ENCODE data around the gene EMCN.
"Not testable (repeated sequence)": the region's sequence is repeated elsewhere in the genome, so short reads cannot be mapped to it uniquely, and the experiment has no call there.

The EMCN gene

DNA sequence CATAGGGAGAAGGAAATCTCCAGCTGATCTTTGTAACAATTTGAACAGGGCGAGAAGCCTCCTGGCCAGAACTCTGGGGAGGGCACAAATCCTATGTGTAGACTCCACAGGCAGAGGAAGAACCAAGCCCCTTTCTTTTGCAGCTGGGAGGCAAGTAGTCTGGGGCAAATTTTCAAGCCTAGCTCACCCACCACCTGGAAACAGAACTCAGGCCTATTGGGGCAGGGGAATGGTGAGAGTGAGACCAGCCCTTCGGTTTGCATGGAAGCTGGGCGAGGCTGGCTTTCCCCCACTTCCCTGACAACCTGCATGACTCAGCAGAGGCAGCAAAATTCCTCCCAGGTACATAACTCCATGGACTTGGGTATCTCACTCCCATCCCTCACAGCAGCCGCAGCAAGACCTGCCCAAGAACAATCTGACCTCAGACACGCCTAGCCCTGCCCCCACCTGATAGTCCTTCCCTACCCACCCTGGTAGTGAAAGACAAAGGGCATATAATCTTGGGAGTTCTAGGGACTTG is 138.2 kb downstream of the EMCN start:
- DNase-seq (ENCODE audit: low spot score), result no peak

DNA sequence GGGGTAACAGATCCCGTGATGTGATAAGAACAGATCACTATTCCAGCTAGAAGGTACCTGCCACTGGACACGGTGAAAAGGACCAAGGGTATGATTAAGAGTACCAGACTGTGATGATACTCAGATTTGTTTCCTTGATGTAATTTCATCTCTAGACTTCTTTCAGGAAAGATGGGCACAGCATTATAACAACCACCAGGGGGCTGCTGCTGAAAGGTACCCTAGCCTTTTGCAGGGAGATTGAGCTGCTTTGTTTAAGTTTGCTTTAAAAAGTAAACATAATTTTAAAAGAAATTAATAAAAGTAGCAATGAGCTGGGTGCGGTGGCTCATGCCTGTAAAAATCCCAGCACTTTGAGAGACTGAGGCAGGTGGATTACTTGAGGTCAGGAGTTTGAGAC is 145.4 kb downstream of the EMCN start:
- DNase-seq (ENCODE audit: low spot score), result peak; percentile 9

DNA sequence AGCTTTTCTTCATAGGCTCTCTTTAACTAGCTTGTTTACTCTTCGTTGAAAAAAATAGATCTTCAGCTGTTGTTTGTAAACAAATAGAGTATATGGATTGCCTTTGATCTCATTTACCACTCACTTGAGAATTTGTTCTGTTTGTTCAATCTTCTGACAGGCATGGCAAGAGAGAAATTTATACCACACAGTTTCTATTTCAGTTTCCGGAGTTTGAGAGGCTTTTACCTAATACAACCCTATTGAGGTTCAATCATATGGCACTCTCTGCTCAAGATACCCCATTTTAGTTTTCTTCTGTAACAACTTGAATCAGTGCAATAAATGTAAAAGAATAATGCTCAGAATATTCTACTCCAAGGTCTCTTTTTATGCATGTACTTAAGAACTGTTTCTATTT is 148.0 kb downstream of the EMCN start:
- DNase-seq (ENCODE audit: low spot score), result no peak

GRCh38 chr4:100367451-100367850 is 150.4 kb downstream of the EMCN start:
- DNase-seq (ENCODE audit: low spot score), result no peak

GRCh38 chr4:100366213-100366612 is 151.6 kb downstream of the EMCN start:
- DNase-seq (ENCODE audit: low spot score), result no peak

GRCh38 chr4:100362366-100362765 is 155.5 kb downstream of the EMCN start:
- no peak for DNase-seq (ENCODE audit: low spot score)

GRCh38 chr4:100361336-100361735 is 156.5 kb downstream of the EMCN start:
- DNase-seq (ENCODE audit: low spot score), result no peak

DNA sequence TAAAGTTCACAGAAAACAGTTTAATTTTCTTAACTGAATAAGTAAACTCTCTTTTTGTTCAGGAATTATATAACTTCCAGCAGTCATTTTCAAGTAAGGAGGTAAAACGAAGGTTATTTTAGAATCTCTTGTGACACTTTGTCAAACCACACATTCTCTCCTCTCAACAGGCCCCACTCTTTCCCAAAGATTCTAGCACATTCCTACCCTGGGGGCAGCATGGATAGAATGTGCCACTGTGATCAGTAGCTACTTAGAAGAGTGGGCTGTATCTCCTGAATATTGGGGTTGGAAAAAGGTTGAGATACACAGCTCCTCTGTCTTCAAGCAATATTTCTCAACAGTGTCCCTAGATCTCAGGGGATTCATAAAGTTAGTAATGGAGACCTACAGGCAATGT is 157.6 kb downstream of the EMCN start:
- DNase-seq (ENCODE audit: low spot score), result no peak

GRCh38 chr4:100359441-100359840 is 158.4 kb downstream of the EMCN start:
- DNase-seq (ENCODE audit: low spot score), result no peak

- no peak for DNase-seq (ENCODE audit: low spot score)
These were observed 160.3 kb downstream of the EMCN start for GRCh38 chr4:100357542-100357941.

DNA sequence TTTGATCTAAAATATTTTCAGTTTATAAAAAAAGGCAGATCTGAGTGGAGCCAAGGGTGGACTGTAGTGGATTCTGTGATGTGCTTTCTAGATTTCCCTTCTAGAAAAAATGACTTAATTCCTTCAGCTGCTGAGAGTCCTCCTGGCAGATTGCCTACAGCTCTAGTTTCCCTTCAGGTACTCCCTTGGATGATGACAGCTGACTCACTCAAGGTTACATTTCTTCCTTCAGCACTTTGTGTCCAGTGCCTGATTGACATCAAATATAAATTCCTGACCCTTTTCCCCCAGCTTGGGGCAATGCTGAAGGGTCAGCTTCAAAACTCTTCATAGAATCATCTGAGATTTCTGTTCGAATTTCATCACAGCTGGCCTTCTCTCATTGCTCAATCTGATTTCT is 161.7 kb downstream of the EMCN start:
- no peak for DNase-seq (ENCODE audit: low spot score)

GRCh38 chr4:100352352-100352751 is 165.5 kb downstream of the EMCN start:
- DNase-seq (ENCODE audit: low spot score), result not testable (repeated sequence)

DNA sequence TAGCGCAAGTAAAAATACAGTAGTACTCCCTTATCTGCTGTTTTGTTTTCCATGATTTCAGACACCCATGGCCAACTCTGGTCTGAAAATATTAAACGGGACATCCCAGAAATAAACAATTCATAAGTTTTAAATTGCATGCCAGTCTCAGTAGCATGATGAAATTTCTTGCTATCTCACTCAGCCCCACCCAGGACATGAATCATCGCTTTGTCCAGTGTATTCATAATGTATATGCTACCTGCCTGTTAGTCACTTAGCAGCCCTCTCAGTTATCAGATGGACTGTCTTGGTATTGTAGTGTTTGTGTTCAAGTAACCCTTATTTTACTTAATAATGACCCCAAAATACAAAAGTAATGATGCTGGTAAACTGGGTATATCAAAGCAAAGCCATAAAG is 169.3 kb downstream of the EMCN start:
- DNase-seq (ENCODE audit: low spot score), result no peak

DNA sequence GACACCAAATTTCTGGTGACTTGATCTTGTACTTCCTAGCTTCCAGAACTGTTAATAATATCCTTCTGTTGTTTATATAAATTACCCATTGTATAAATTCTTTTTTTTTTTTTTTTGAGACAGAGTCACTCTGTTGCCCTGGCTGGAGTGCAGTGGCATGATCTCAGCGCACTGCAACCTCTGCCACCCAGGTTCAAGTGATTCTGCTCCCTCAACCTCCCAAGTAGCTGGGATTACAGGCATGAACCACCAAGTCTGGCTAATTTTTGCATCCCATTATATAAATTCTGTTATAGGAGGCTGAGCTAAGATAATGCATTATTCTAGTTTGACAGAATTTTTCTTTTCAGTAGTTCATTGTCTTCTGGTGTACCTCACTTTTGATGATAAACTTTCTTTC is 170.6 kb downstream of the EMCN start:
- no peak for DNase-seq (ENCODE audit: low spot score)

DNA sequence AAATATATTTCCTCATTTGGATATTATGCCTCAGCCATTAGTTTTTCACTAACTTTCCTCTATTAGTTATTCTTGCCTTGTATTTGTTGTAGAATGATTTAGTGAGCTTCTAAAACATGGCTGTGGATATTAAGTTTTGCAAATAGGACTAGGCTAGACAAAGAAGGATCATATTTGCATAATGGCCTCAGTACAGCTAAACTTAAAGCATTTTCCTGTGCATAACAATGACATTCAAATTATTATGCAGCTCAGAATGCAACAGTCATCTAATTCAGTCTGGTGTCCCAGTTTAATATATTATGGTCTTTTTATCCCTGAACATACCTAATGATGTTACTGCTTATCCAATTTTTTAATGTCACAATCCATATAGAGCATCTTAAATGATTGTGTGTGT is 172.2 kb downstream of the EMCN start:
- no peak for DNase-seq (ENCODE audit: low spot score)

All from AG20443 (cell line).